Gastrocnemius medialis (tissue), 4 donors: ENCODE results near the gene NEDD4. TPM values are rescaled to one million over a fixed set of nuclear protein-coding genes. Genes with fewer than 3 reads are reported as not detected.
A peak's percentile ranks its signal among the peaks of the same experiment; 100 is the strongest.

Experiments
- ATAC-seq, 2 donors: fragments of 150-250 bp; one replicate each; pipeline ENCODE4 v1.9.1; 2016
- DNase-seq, 2 donors: peaks; one replicate each; pipeline ENCODE4 v3.0.0-alpha.2; 2019
- H3K27ac ChIP-seq, 4 donors: fragments of 200-600 bp; sonication (generic); 1 replicate in 1 of 4; 2 replicates in 3 of 4; pipeline ENCODE4 v1.5.1; 2016 to 2018; ENCODE audit warnings: mild to moderate bottlenecking in 2 of 4, moderate library complexity in 1 of 4
- H3K27me3 ChIP-seq, 3 donors: fragments of 200-600 bp; sonication (generic) in 2 of 3; 1 replicate in 1 of 3; 2 replicates in 2 of 3; pipeline versions ENCODE4 v1.5.1 to v1.6.0; 2016 to 2019; ENCODE audit warnings: mild to moderate bottlenecking in 1 of 3, moderate library complexity in 1 of 3
- H3K36me3 ChIP-seq, 2 donors: fragments of 200-600 bp; sonication (generic) in 1 of 2; one replicate each; pipeline ENCODE4 v1.5.1; 2017 to 2018
- H3K4me1 ChIP-seq, 2 donors: fragments of 200-600 bp; sonication (generic) in 1 of 2; one replicate each; pipeline ENCODE4 v1.5.1; 2016 to 2017; ENCODE audit warnings: mild to moderate bottlenecking in 2 of 2
- H3K4me3 ChIP-seq, 4 donors: fragments of 200-600 bp; sonication (generic) in 3 of 4; 1 replicate in 1 of 4; 2 replicates in 3 of 4; pipeline ENCODE4 v1.5.1; 2016 to 2019; ENCODE audit warnings: mild to moderate bottlenecking in 2 of 4
- H3K9me3 ChIP-seq, 3 donors: fragments of 200-600 bp; sonication (generic) in 2 of 3; 1 replicate in 1 of 3; 2 replicates in 2 of 3; pipeline ENCODE4 v1.5.1; 2016 to 2019
- POLR2A ChIP-seq, 2 donors: fragments of 450-650 bp; IDR thresholded peaks; one replicate each; pipeline ENCODE4 v1.6.1; 2017; ENCODE audit warnings: antibody characterized with exemption in 2 of 2, mild to moderate bottlenecking in 2 of 2, moderate library complexity in 2 of 2
- in situ Hi-C, 4 donors: fragments of 200-750 bp; cut with MboI; loops; one replicate each; pipeline versions ENCODE4 v1.15.0 to v1.8.0; 2017; ENCODE audit warnings: low sequenced_read_pairs in 4 of 4
- intact Hi-C: fragments of 100-400 bp; cut with DNase I; formaldehyde crosslinking; loops from one replicate; pipeline ENCODE4 v1.15.1; 2023; ENCODE audit warnings: low total_unique reads
- total RNA-seq, 4 donors: library from RNA; depleted of rRNA; stranded (reverse); fragments of >200 nt; gene quantifications; one replicate each; pipeline versions ENCODE4 v1.1.0 to v1.2.3, GENCODE V29; 2016
- TF ChIP-seq, protein P1 (sequence below), 5 experiments: fragments of 450-650 bp in 3 of 5; fragments of 200-600 bp in 2 of 5; sonication (generic) in 2 of 5; IDR thresholded peaks in 4 of 5; conservative IDR thresholded peaks in 1 of 5; 1 replicate in 4 of 5; 2 replicates in 1 of 5; pipeline ENCODE4 v1.5.1; 2016 to 2019; ENCODE audit warnings: antibody characterized with exemption in 5 of 5, mild to moderate bottlenecking in 3 of 5, moderate library complexity in 3 of 5

NEDD4 gene
- total RNA-seq, 4 donors from 2014 or later = 45.4 to 475 (median 205) TPM

DNA sequence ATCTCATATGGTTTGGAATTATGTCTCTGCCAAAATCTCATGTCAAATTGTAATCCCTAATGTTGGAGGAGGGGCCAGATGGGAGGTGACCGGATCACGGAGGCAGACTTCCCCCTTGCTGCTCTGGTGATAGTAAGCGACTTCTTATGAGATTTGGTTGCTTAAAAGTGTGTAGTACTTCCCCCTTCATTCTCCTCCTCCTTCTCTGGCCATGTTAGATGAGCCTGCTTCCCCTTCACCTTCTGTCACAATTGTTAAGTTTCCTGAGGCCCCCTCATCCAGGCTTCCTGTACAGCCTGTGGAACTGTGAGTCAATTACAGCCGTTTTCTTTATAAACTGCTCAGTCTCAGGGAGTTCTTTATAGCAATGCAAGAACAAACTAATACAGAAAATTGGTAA lies 51.1 kb downstream of the NEDD4 start:
- no peak for ATAC-seq
- Histone ChIP-seq H3K36me3 (peaks cover 0 to 10% of the 10 kb centered on the region in 2 donors), H3K27me3 (no peaks in the 10 kb centered on the region), H3K4me1 (no peaks in the 10 kb centered on the region), H3K27ac (no peak overlapping the region), H3K9me3 (peaks cover 0 to 8% (median 4%) of the 10 kb centered on the region in 3 donors), H3K4me3 (no peak overlapping the region)
- intact Hi-C loops (no loop called here), in situ Hi-C loops (no loop called here)
- no peak for TF ChIP-seq POLR2A (IDR thresholded peaks at IDR 0.05)
- TF ChIP-seq, protein P1, sequence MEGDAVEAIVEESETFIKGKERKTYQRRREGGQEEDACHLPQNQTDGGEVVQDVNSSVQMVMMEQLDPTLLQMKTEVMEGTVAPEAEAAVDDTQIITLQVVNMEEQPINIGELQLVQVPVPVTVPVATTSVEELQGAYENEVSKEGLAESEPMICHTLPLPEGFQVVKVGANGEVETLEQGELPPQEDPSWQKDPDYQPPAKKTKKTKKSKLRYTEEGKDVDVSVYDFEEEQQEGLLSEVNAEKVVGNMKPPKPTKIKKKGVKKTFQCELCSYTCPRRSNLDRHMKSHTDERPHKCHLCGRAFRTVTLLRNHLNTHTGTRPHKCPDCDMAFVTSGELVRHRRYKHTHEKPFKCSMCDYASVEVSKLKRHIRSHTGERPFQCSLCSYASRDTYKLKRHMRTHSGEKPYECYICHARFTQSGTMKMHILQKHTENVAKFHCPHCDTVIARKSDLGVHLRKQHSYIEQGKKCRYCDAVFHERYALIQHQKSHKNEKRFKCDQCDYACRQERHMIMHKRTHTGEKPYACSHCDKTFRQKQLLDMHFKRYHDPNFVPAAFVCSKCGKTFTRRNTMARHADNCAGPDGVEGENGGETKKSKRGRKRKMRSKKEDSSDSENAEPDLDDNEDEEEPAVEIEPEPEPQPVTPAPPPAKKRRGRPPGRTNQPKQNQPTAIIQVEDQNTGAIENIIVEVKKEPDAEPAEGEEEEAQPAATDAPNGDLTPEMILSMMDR (IDR thresholded peaks at IDR 0.05 in 4 of 5, conservative IDR thresholded peaks at IDR 0.05 in 1 of 5) = no peak
- no peak for DNase-seq

DNA sequence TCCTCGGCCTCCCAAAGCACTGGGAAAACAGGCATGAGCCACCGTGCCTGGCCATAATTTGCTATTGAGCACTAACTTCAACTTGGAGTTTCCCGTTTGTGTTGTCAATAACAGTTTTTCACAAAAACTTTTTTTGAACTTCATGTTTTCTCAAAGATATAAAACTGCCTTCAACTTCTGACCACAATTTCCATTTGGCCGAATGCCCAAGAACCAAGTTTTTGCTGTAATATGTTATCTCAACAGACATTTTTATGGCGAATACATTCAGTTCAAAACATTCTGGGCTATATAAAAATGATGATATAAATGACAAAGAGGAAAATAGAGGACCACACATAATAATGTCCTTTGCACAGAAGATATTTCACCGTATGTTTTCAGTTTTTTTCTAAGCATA lies 56.4 kb downstream of the NEDD4 start:
- H3K4me3 ChIP-seq = no peak overlapping the region
- H3K27ac ChIP-seq = no peak overlapping the region
- peaks cover 0 to 10% of the 10 kb centered on the region in 2 donors for H3K36me3 ChIP-seq
- H3K4me1 ChIP-seq = no peaks in the 10 kb centered on the region
- DNase-seq (no peak), ATAC-seq (no peak)
- in situ Hi-C loops = no loop called here
- intact Hi-C loops = no loop called here
- peaks cover 0 to 8% (median 4%) of the 10 kb centered on the region in 3 donors for H3K9me3 ChIP-seq
- TF ChIP-seq POLR2A (IDR thresholded peaks at IDR 0.05) = no peak
- TF ChIP-seq, protein P1 (IDR thresholded peaks at IDR 0.05 in 4 of 5, conservative IDR thresholded peaks at IDR 0.05 in 1 of 5) = no peak
- H3K27me3 ChIP-seq = no peaks in the 10 kb centered on the region

DNA sequence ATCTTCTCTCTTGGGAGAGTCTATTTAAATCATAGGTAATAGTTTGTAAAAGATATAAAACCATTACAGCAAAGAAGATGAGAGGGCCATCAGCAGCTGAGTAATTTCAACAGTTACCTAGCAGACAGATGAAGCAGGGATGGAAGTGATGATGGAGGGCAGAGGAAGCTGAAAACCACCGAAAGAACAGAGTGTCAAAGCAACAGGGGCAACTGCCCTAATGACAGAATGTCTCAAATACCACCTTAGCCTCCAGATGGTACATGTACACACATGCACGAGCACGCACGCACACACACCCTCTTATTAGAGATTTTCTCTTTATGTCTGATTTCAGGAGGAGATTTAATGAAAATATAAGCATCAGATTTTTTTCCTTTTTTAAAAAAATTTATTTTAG lies 64.5 kb downstream of the NEDD4 start:
- Histone ChIP-seq H3K27me3 (no peaks in the 10 kb centered on the region), H3K4me1 (no peaks in the 10 kb centered on the region), H3K4me3 (no peak overlapping the region), H3K27ac (no peak overlapping the region), H3K9me3 (no peaks in the 10 kb centered on the region), H3K36me3 (no peaks in the 10 kb centered on the region)
- no peak for ATAC-seq
- TF ChIP-seq POLR2A (IDR thresholded peaks at IDR 0.05) = no peak
- TF ChIP-seq, protein P1 (IDR thresholded peaks at IDR 0.05 in 4 of 5, conservative IDR thresholded peaks at IDR 0.05 in 1 of 5) = no peak
- in situ Hi-C loops (loop anchor here in 1 of 4 donors (10.0 kb wide), 1 partner anchor 274 kb away; no protein-coding TSS in a partner anchor), intact Hi-C loops (no loop called here)
- no peak for DNase-seq

DNA sequence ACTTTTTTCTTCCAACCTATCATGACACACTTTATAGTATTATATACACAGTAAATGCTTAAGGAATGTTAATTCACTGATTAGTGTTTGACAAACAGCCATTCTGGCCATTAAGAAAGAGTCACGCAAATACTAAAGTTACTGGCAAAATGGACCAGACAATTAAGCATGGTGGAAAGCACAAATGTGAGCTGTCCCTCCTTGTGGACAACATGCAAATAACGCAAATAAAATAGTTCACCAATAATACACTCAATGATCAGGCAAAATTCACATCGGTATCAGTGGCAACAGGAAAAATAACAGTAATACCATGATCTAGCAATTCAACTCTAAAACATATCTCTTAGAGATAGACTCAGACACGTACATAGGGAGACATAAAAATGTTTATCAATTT lies 71.7 kb downstream of the NEDD4 start:
- ATAC-seq (no peak), DNase-seq (no peak)
- intact Hi-C loops (no loop called here), in situ Hi-C loops (loop anchor here in 3 of 4 donors (10.0 to 25.0 kb wide), 2 partner anchors 267 to 284 kb away; no protein-coding TSS in a partner anchor)
- no peaks in the 10 kb centered on the region for H3K36me3 ChIP-seq
- H3K27me3 ChIP-seq = no peaks in the 10 kb centered on the region
- TF ChIP-seq, protein P1 (IDR thresholded peaks at IDR 0.05 in 4 of 5, conservative IDR thresholded peaks at IDR 0.05 in 1 of 5) = no peak
- no peak for TF ChIP-seq POLR2A (IDR thresholded peaks at IDR 0.05)
- no peaks in the 10 kb centered on the region for H3K9me3 ChIP-seq
- no peak overlapping the region for H3K4me3 ChIP-seq
- peaks cover 0 to 8% of the 10 kb centered on the region in 2 donors for H3K4me1 ChIP-seq
- no peak overlapping the region for H3K27ac ChIP-seq

DNA sequence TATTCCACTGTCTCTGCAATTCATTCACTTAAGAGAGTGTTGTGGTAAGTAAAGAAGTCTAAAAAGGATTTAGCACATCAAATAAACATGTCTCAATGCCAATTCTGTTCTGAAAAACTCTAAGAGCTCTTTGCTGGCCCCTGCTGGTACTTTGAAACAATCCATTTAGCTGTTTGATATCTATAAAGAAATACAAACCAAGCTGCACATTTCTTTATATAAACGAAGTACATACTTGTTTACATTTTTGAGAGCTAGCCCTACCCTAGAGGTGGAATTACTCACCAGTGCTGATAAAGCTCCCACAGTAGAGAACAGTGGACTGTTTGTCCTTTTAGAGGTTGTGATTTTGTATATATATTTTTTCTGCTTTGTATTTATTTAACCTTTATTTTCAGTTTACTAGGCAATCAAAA lies 75.5 kb downstream of the NEDD4 start:
- in situ Hi-C loops (loop anchor here in 2 of 4 donors (25.0 kb wide), 1 partner anchor 281 kb away; no protein-coding TSS in a partner anchor), intact Hi-C loops (loop anchor here (1.0 to 10.0 kb wide), 4 partner anchors 54 to 324 kb away; partner anchors contain the start of gene RFX7)
- H3K4me1 ChIP-seq = peaks cover 0 to 8% of the 10 kb centered on the region in 2 donors
- no peaks in the 10 kb centered on the region for H3K9me3 ChIP-seq
- peak; percentile 49 to 63 for ATAC-seq
- TF ChIP-seq, protein P1 (IDR thresholded peaks at IDR 0.05 in 4 of 5, conservative IDR thresholded peaks at IDR 0.05 in 1 of 5) = peak in 4 of 5 experiments; percentile 45 to 78 (median 66)
- no peak for TF ChIP-seq POLR2A (IDR thresholded peaks at IDR 0.05)
- H3K27ac ChIP-seq = peak overlapping the region; percentile 84 to 94 (median 88)
- no peaks in the 10 kb centered on the region for H3K36me3 ChIP-seq
- no peaks in the 10 kb centered on the region for H3K27me3 ChIP-seq
- peak in 1 of 2 donors; percentile 37 for DNase-seq
- H3K4me3 ChIP-seq = peak overlapping the region; percentile 19 to 68 (median 63)
